ENCODE measurements around the gene ATP4B.

The ATP4B gene

GRCh38 chr13:113637262-113638160 is 20.5 kb downstream of the ATP4B start:
- no peak for DNase-seq (ENCODE audit: insufficient read length, low spot score)
- FAIRE-seq: no peak
- no peak for TF ChIP-seq POLR2AphosphoS5 (IDR thresholded peaks at IDR 0.05; ENCODE audit: low read depth, low read length)
- no peak for TF ChIP-seq PAX5 (IDR thresholded peaks at IDR 0.05; ENCODE audit: insufficient read depth, low read length, severe bottlenecking)
- no peak for TF ChIP-seq TAF1 (IDR thresholded peaks at IDR 0.05; ENCODE audit: low read depth, low read length)
- no peak for TF ChIP-seq SPI1 (IDR thresholded peaks at IDR 0.05; ENCODE audit: low read depth, low read length)
- TF ChIP-seq POU2F2 (IDR thresholded peaks at IDR 0.05; ENCODE audit: low read depth, low read length): no peak
- TF ChIP-seq POLR2A (IDR thresholded peaks at IDR 0.05; ENCODE audit: low read depth, low read length): no peak

- DNase-seq (ENCODE audit: insufficient read length, low spot score) (no peak), FAIRE-seq (no peak)
- TF ChIP-seq SPI1 (IDR thresholded peaks at IDR 0.05; ENCODE audit: low read depth, low read length): no peak
- no peak for TF ChIP-seq TAF1 (IDR thresholded peaks at IDR 0.05; ENCODE audit: low read depth, low read length)
Measured at GRCh38 chr13:113636266-113636963, 21.6 kb downstream of the ATP4B start.

GRCh38 chr13:113635709-113636108 is 22.3 kb downstream of the ATP4B start:
- no peak for TF ChIP-seq SPI1 (IDR thresholded peaks at IDR 0.05; ENCODE audit: low read depth, low read length)
- TF ChIP-seq POLR2AphosphoS5 (IDR thresholded peaks at IDR 0.05; ENCODE audit: low read depth, low read length): no peak
- TF ChIP-seq TAF1 (IDR thresholded peaks at IDR 0.05; ENCODE audit: low read depth, low read length): no peak
- no peak for TF ChIP-seq PAX5 (IDR thresholded peaks at IDR 0.05; ENCODE audit: insufficient read depth, low read length, severe bottlenecking)
- TF ChIP-seq POLR2A (IDR thresholded peaks at IDR 0.05; ENCODE audit: low read depth, low read length): no peak
- TF ChIP-seq POU2F2 (IDR thresholded peaks at IDR 0.05; ENCODE audit: low read depth, low read length): no peak
- FAIRE-seq: no peak
- DNase-seq (ENCODE audit: insufficient read length, low spot score): no peak

GRCh38 chr13:113635048-113635420 is 23.0 kb downstream of the ATP4B start:
- TF ChIP-seq TAF1 (IDR thresholded peaks at IDR 0.05; ENCODE audit: low read depth, low read length) (no peak), POU2F2 (IDR thresholded peaks at IDR 0.05; ENCODE audit: low read depth, low read length) (no peak), SPI1 (IDR thresholded peaks at IDR 0.05; ENCODE audit: low read depth, low read length) (no peak), PAX5 (IDR thresholded peaks at IDR 0.05; ENCODE audit: insufficient read depth, low read length, severe bottlenecking) (no peak), POLR2AphosphoS5 (IDR thresholded peaks at IDR 0.05; ENCODE audit: low read depth, low read length) (no peak), POLR2A (IDR thresholded peaks at IDR 0.05; ENCODE audit: low read depth, low read length) (no peak)
- DNase-seq (ENCODE audit: insufficient read length, low spot score) (no peak), FAIRE-seq (no peak)

GRCh38 chr13:113634279-113635047 is 23.5 kb downstream of the ATP4B start:
- DNase-seq (ENCODE audit: insufficient read length, low spot score): no peak
- FAIRE-seq: no peak
- TF ChIP-seq PAX5 (IDR thresholded peaks at IDR 0.05; ENCODE audit: insufficient read depth, low read length, severe bottlenecking) (no peak), POU2F2 (IDR thresholded peaks at IDR 0.05; ENCODE audit: low read depth, low read length) (no peak), POLR2A (IDR thresholded peaks at IDR 0.05; ENCODE audit: low read depth, low read length) (no peak), POLR2AphosphoS5 (IDR thresholded peaks at IDR 0.05; ENCODE audit: low read depth, low read length) (no peak), TAF1 (IDR thresholded peaks at IDR 0.05; ENCODE audit: low read depth, low read length) (no peak), SPI1 (IDR thresholded peaks at IDR 0.05; ENCODE audit: low read depth, low read length) (no peak)

- FAIRE-seq (no peak), DNase-seq (ENCODE audit: insufficient read length, low spot score) (no peak)
- TF ChIP-seq POU2F2 (IDR thresholded peaks at IDR 0.05; ENCODE audit: low read depth, low read length) (no peak), SPI1 (IDR thresholded peaks at IDR 0.05; ENCODE audit: low read depth, low read length) (no peak), PAX5 (IDR thresholded peaks at IDR 0.05; ENCODE audit: insufficient read depth, low read length, severe bottlenecking) (no peak), POLR2A (IDR thresholded peaks at IDR 0.05; ENCODE audit: low read depth, low read length) (no peak), POLR2AphosphoS5 (IDR thresholded peaks at IDR 0.05; ENCODE audit: low read depth, low read length) (no peak), TAF1 (IDR thresholded peaks at IDR 0.05; ENCODE audit: low read depth, low read length) (no peak)
Measured at GRCh38 chr13:113633485-113633873, 24.5 kb downstream of the ATP4B start.

- FAIRE-seq (no peak), DNase-seq (ENCODE audit: insufficient read length, low spot score) (no peak)
- TF ChIP-seq POU2F2 (IDR thresholded peaks at IDR 0.05; ENCODE audit: low read depth, low read length) (no peak), SPI1 (IDR thresholded peaks at IDR 0.05; ENCODE audit: low read depth, low read length) (no peak), POLR2AphosphoS5 (IDR thresholded peaks at IDR 0.05; ENCODE audit: low read depth, low read length) (no peak), POLR2A (IDR thresholded peaks at IDR 0.05; ENCODE audit: low read depth, low read length) (no peak), TAF1 (IDR thresholded peaks at IDR 0.05; ENCODE audit: low read depth, low read length) (no peak), PAX5 (IDR thresholded peaks at IDR 0.05; ENCODE audit: insufficient read depth, low read length, severe bottlenecking) (no peak)
Measured at GRCh38 chr13:113632706-113633484, 25.1 kb downstream of the ATP4B start.

GRCh38 chr13:113631341-113632095 is 26.5 kb downstream of the ATP4B start:
- FAIRE-seq (no peak), DNase-seq (ENCODE audit: insufficient read length, low spot score) (no peak)
- TF ChIP-seq PAX5 (IDR thresholded peaks at IDR 0.05; ENCODE audit: insufficient read depth, low read length, severe bottlenecking): no peak
- TF ChIP-seq TAF1 (IDR thresholded peaks at IDR 0.05; ENCODE audit: low read depth, low read length): no peak
- no peak for TF ChIP-seq POLR2AphosphoS5 (IDR thresholded peaks at IDR 0.05; ENCODE audit: low read depth, low read length)
- no peak for TF ChIP-seq SPI1 (IDR thresholded peaks at IDR 0.05; ENCODE audit: low read depth, low read length)

Measured in GM12891 (cell line).